Muscle layer of colon (tissue), 2 donors: ENCODE measurements around the gene KIAA0825.

Experiments used
- H3K27ac ChIP-seq: one replicate; pipeline ENCODE4 v1.7.0; 2013; ENCODE audit warnings: low read depth, mild to moderate bottlenecking, low read length, moderate library complexity
- H3K27me3 ChIP-seq, 2 donors: one replicate each; pipeline ENCODE4 v1.7.0; 2013; ENCODE audit warnings: low read length in 2 of 2, mild to moderate bottlenecking in 2 of 2; ENCODE audit not compliant: insufficient read depth in 2 of 2, control insufficient read depth in 1 of 2
- H3K36me3 ChIP-seq: one replicate; pipeline ENCODE4 v1.7.0; 2013; ENCODE audit warnings: mild to moderate bottlenecking, low read length; ENCODE audit not compliant: insufficient read depth
- H3K4me1 ChIP-seq: one replicate; pipeline ENCODE4 v1.7.0; 2013; ENCODE audit warnings: mild to moderate bottlenecking, low read length; ENCODE audit not compliant: insufficient read depth
- H3K4me3 ChIP-seq, 2 donors: one replicate each; pipeline ENCODE4 v1.7.0; 2013; ENCODE audit warnings: low read length in 2 of 2, low read depth in 1 of 2, mild to moderate bottlenecking in 1 of 2, moderate library complexity in 1 of 2
- H3K9ac ChIP-seq: one replicate; pipeline ENCODE4 v1.7.0; 2013; ENCODE audit warnings: low read length
- H3K9me3 ChIP-seq: one replicate; pipeline ENCODE4 v1.7.0; 2013; ENCODE audit warnings: mild to moderate bottlenecking, low read length
- donor health status: abdominal sarcoma.
- donor health status: Adenocarcinoma of cecum.

The KIAA0825 gene

DNA sequence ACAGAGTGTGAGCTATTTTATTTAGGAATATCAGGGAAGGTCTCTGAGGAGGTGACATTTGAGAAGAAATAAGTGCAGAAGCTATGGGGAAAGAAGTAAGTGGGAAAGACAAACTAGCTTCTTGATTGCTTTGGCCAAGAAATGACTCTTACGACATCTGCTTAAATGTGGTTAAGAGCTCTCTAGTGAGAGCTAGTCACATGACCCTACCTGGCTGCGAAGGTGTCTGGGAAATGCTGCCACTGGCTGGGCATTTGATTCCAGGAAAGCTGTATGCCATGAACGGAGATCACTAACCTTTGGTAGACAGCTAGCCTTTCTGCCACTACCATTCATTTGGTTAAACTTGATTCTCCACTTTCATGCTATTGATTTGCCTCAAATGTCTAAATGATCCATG, 80.1 kb downstream of the KIAA0825 start:
- no peaks in the 10 kb centered on the region for H3K4me1 ChIP-seq
- H3K27ac ChIP-seq: no peak overlapping the region
- H3K36me3 ChIP-seq: no peaks in the 10 kb centered on the region
- H3K9ac ChIP-seq: no peak overlapping the region
- H3K9me3 ChIP-seq: no peaks in the 10 kb centered on the region
- H3K27me3 ChIP-seq: no peaks in the 10 kb centered on the region
- no peak overlapping the region for H3K4me3 ChIP-seq

DNA sequence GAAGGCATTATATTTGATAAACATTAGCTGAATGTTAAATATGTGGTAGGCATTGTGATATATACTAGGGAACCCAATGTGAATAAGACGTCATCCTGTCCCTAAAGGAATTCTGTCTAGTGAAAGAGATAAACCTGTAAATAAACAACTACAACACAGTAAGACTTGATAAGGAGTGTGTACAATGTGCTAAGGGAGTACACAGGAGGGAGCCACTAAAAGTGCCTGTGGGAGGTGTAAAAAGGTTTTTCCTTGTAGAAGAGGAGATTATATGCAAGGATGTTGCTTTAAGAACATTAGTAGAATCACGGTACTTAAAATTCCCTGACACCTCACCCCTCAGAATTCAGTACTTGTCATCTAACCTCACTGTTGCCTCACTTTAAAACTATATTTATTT, 91.7 kb downstream of the KIAA0825 start:
- Histone ChIP-seq H3K9ac (no peak overlapping the region), H3K27me3 (no peaks in the 10 kb centered on the region), H3K4me1 (no peaks in the 10 kb centered on the region), H3K36me3 (no peaks in the 10 kb centered on the region), H3K27ac (no peak overlapping the region), H3K4me3 (no peak overlapping the region), H3K9me3 (no peaks in the 10 kb centered on the region)

DNA sequence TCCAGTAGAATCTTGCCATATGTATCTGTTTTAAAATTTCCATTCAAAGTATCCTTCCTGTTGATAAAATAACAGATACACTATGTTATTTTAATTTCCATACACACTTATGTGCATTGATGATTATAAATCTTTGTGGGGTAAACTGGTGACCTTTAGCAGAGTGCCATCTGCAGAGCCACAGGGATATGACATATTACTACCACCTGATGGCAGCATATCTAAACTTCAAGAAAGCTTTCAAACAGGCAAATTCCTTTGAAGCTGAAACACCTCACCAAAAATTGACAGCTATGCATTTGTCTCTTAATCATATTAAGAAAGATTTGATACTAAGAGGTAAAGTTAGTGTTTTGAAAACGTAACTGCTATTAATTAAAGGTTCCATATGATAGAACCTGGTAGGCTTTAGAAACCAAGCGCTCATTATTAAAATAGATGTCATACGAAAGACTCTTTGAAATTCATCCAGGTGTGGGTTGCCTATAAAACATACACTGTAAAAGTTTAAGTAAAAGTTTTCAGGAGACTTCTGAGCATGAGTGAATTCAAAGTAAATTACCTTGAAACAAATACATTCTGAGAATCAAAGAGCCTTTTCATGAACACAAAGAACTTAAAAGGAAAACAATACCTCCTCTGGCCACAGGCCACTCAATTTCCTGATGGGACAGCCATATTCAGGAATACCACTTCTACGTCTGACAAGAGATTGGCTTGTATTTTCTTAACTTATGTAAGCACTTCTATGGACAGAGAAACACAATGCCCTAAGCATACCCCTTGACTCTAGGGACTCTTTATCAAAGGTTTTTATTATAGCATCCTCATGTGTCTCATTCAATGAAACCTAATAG, 93.3 kb downstream of the KIAA0825 start:
- Histone ChIP-seq H3K27ac (no peak overlapping the region), H3K9ac (no peak overlapping the region), H3K4me1 (no peaks in the 10 kb centered on the region), H3K27me3 (no peaks in the 10 kb centered on the region), H3K4me3 (no peak overlapping the region), H3K36me3 (no peaks in the 10 kb centered on the region), H3K9me3 (no peaks in the 10 kb centered on the region)

DNA sequence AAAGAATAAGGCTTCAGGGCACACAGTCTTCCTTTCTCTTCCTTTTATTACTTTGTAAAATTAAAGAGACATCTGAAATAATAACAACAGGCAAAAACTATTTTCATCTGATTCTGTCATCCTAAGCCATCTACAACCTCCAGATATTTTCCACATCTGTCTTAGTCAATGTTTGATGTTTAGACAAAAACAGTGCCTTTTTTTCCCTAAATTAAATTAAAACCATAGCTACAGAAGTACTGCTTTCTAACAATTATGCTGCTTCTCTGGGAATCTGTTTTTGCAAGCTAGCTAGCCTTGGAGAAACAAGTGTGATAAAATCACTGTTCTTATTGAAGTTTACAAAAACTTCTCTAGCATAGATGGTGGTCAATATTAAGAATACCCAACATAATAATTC, 95.4 kb downstream of the KIAA0825 start:
- no peak overlapping the region for H3K27ac ChIP-seq
- no peaks in the 10 kb centered on the region for H3K9me3 ChIP-seq
- H3K9ac ChIP-seq: no peak overlapping the region
- no peak overlapping the region for H3K4me3 ChIP-seq
- H3K27me3 ChIP-seq: no peaks in the 10 kb centered on the region
- no peaks in the 10 kb centered on the region for H3K4me1 ChIP-seq
- H3K36me3 ChIP-seq: no peaks in the 10 kb centered on the region

DNA sequence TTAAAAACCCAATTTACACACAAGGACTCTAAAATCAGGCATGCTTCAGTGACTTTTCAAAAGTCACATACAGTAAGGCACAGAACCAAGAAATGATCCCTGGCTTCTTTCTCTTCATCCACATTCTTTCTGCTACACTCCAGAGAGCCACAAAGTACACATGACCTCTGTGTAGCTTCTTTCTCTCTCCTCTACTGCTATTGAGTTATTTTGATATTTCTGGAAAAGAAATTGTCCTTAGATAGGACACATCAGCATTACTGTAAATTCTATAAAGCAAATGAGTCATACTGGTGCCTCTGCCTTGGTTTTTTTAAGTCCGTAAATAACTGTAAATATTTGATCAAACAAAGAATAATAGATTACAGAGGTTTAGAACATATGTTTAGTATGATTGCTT, 96.3 kb downstream of the KIAA0825 start:
- no peak overlapping the region for H3K4me3 ChIP-seq

DNA sequence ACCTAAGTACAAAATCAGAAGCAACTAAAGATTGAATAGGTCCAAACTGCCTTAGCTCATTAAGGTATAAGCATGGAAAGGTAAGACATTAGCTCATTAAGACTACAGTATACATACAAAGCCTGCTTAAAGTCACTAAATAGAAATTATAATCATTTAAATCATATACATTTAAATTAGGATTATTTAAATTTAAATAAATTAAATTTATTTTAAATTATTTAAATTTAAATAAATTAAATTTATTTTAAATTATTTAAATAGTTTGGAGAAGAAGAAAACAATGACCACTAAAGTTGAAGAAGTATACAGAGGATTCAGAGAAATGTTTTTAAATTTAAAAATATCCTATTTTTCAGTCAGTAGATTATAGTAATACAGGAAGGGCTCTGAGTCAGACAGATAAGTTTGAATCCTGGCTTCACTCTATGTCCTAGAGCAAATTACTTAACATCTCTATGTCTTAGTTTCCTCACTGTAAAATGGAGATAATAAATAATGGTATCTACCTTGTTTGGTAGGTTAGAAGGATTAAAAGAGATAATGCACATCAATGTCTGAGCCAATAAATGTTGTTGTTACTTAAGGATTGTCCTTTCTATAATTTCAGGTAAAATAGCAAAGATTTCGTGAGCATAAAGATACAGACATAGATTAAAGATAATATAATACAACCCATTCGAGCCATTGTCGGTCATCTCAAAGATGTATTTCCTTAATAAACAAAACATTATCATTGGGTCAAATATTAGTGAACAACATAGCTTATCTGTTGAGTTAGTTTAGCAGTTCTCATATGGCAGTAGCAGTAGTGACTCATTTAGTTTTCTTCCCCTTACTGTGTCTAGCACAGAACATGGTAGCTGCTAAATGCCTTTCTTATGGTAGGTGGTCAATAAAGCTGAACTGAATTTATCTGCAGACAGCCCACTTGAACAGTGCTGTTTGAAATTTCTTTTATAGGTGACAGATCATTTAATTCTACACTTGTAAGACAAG, 100.6 kb downstream of the KIAA0825 start:
- H3K9me3 ChIP-seq: no peaks in the 10 kb centered on the region
- H3K9ac ChIP-seq: no peak overlapping the region
- no peaks in the 10 kb centered on the region for H3K4me1 ChIP-seq
- H3K36me3 ChIP-seq: no peaks in the 10 kb centered on the region
- H3K4me3 ChIP-seq: no peak overlapping the region
- no peak overlapping the region for H3K27ac ChIP-seq
- H3K27me3 ChIP-seq: no peaks in the 10 kb centered on the region

More for the DNA sequence above, 96.3 kb downstream of the KIAA0825 start:
- Histone ChIP-seq H3K36me3 (no peaks in the 10 kb centered on the region), H3K9ac (no peak overlapping the region), H3K27me3 (no peaks in the 10 kb centered on the region), H3K27ac (no peak overlapping the region), H3K4me1 (no peaks in the 10 kb centered on the region), H3K9me3 (no peaks in the 10 kb centered on the region)

DNA sequence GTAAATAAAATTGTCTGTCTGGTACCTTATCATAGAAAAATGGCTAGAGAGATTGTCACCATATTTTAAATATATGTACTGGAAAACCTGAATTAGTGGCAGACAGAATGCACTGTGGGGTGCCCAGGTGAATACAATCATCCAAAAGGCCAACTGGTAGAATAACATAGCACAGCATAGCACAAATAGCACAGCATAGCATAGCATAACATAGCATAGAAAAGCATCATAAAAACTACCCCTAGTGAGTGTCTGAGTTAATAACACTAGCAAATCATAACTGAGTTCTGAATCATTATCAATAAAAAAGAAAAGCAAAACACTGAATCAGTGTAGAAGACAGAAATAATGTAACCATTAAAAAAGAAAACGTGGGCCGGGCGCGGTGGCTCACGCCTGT, 102.3 kb downstream of the KIAA0825 start:
- Histone ChIP-seq H3K36me3 (no peaks in the 10 kb centered on the region), H3K9ac (no peak overlapping the region), H3K27me3 (no peaks in the 10 kb centered on the region), H3K27ac (no peak overlapping the region), H3K4me3 (no peak overlapping the region), H3K4me1 (no peaks in the 10 kb centered on the region), H3K9me3 (no peaks in the 10 kb centered on the region)

DNA sequence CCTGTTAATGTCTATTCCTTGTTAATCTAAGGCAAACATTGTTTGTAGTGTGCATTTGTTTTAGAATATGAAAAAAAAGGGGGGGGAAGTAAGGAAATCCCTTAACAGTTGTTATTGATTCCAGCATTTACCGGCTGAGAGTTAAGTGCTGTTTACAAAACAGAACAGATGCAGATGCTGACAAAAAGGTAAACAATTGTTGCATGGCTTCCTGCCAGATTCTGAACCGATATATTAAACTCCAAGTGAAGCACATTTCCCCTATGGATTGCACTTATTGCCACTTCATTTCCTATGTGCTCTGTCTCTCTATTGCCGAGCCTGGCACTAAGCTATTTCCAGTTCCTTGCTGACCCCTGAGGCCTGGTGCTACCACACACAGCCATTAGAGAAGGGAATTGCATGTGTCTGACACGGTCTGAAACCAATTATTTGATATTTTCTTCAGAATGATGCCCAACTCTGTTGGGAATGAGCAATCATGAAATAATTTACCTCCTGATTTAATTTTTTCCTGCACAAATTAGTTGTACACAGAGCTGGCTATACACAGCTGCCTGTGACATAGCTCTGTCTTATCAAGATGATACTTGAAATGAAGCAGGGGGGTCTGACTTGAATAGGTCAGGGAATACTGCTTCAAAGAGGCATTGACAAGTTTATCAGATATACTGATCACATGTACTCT, 109.8 kb downstream of the KIAA0825 start:
- no peak overlapping the region for H3K27ac ChIP-seq
- no peaks in the 10 kb centered on the region for H3K4me1 ChIP-seq
- no peaks in the 10 kb centered on the region for H3K36me3 ChIP-seq
- no peaks in the 10 kb centered on the region for H3K27me3 ChIP-seq
- no peak overlapping the region for H3K9ac ChIP-seq
- no peaks in the 10 kb centered on the region for H3K9me3 ChIP-seq
- no peak overlapping the region for H3K4me3 ChIP-seq

DNA sequence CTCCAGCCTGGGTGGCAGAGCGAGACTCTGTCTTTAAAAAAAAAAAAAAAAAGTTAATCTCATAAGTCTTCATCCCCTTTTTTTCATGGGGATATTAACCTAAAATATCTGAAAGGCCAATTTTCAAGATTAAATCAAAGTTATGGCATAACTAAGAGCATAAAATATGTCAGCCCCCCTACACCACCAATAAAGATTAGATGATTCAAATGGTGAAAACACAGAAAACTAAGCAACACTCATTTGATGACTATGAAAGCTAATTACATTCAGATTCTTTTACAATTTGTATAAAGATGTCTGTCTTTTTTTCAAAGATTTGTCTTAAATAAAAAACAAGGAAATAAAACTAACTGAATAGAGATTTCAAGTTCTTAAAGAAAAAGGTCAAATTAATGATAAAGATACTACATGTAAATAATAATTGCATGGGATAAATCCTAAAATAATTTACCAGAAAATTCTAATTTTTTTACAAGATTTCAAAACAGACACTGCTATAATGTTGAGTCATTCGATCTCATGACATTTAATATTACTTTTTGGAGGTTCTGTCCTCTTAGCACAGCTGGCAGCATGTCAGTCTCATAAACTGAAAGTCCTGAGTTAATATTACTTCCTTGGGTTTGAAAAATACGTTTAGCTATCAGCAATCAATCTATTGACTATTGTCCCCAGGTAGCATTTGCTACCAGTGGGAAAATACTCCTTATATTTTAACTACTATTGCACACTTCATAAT, 112.9 kb downstream of the KIAA0825 start:
- H3K9me3 ChIP-seq: no peaks in the 10 kb centered on the region
- no peak overlapping the region for H3K9ac ChIP-seq
- H3K4me1 ChIP-seq: no peaks in the 10 kb centered on the region
- H3K27ac ChIP-seq: no peak overlapping the region
- no peaks in the 10 kb centered on the region for H3K27me3 ChIP-seq
- no peaks in the 10 kb centered on the region for H3K36me3 ChIP-seq
- no peak overlapping the region for H3K4me3 ChIP-seq

DNA sequence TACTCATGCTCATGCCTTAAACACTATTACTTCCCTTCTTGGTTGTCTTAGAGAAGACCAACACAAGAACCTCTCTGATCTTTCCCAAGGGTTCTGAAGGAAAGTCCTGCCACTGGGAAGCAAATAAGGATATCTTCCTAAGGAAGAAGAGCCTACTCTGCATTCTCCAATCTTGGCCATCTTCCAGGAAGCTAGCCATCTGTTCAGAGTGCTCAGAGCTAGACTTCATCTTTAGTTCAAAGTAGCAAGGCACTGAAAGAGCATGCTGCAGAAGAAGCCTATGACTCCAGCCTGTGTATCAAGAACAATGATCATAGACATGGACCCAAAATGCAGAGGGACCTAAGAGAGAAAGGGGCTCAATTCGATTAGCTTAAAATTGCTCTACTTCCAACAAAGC, 114.7 kb downstream of the KIAA0825 start:
- H3K9ac ChIP-seq: no peak overlapping the region
- H3K4me1 ChIP-seq: no peaks in the 10 kb centered on the region
- no peaks in the 10 kb centered on the region for H3K9me3 ChIP-seq
- no peaks in the 10 kb centered on the region for H3K27me3 ChIP-seq
- H3K36me3 ChIP-seq: no peaks in the 10 kb centered on the region
- H3K4me3 ChIP-seq: no peak overlapping the region
- H3K27ac ChIP-seq: no peak overlapping the region
